Smooth muscle cell of the coronary artery (primary cell): ENCODE data around the gene TUSC1. TPM values are rescaled to one million over a fixed set of nuclear protein-coding genes. Genes with fewer than 3 reads are reported as not detected.

Source experiments
- total RNA-seq: library from RNA; depleted of rRNA; stranded (reverse); fragments of >200 nt; gene quantifications from 2 replicates; pipeline ENCODE4 v1.2.3, GENCODE V29; 2014; ENCODE audit warnings: low replicate concordance

TUSC1 gene
- 1.9 and 8.5 TPM in 2 replicates for total RNA-seq

DNA sequence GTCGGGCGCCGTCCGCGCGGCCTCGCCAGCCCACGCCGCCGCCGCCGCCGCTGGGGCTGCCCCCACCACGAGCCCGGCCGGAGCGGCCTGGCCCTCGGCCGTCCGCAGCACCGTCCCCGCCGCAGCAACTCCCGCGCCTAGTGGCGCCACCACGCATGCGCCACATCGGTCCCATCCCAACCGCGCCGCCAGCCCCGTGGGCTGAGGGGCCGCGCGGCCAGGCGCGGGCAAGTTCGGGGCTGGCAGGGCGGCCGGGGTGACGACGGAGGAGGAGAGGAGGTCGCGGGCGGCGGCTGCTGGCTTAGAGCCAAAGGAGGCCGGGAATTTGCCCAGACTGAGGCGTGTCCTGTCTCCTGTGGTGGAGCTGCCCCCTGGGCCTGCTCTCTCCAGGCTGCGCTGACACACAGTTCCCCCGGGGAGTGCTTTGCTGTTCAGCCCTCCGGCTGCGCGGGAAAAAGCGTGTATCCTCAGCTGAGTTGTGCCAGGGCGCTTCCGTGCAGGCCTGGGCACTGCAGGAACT lies at the start of gene TUSC1:
Gene TUSC1, minus strand, starts transcription at position 298 of the 520 bp plus-strand sequence. Its CDS starts 132 bp downstream, at position 166.

